ENCODE measurements around the gene CAPN2.

CAPN2 gene

GRCh38 chr1:223742856-223743517, 30.6 kb downstream of the CAPN2 start:
- Histone ChIP-seq H2AFZ (ENCODE audit: low read depth, low read length) (no peak overlapping the region), H3K9me3 (ENCODE audit: insufficient read depth, low read length) (no peaks in the 10 kb centered on the region), H3K79me2 (ENCODE audit: low read length) (no peaks in the 10 kb centered on the region), H4K20me1 (ENCODE audit: insufficient read depth, low read length) (no peaks in the 10 kb centered on the region), H3K36me3 (replicated peaks; ENCODE audit: low read depth, low read length) (no peaks in the 10 kb centered on the region), H3K4me3 (ENCODE audit: low read length) (no peak overlapping the region), H3K4me2 (ENCODE audit: low read length) (no peak overlapping the region), H3K27ac (ENCODE audit: low read length) (no peak overlapping the region), H3K4me1 (ENCODE audit: low read length) (0 out of 2 replicates have a peak, but pooled peaks cover under 1% of the 10 kb centered on the region), H3K9ac (ENCODE audit: low read length) (no peak overlapping the region), H3K27me3 (ENCODE audit: low read depth, low read length) (no peaks in the 10 kb centered on the region)
- TF ChIP-seq EZH2phosphoT487 (IDR thresholded peaks at IDR 0.05; ENCODE audit: low read depth) (no peak), CTCF (IDR thresholded peaks at IDR 0.05; ENCODE audit: low read depth, low read length) (no peak)

- no peak overlapping the region for H3K4me2 ChIP-seq (ENCODE audit: low read length)
- H3K4me3 ChIP-seq (ENCODE audit: low read length): no peak overlapping the region
- H3K9me3 ChIP-seq (ENCODE audit: insufficient read depth, low read length): no peaks in the 10 kb centered on the region
- H3K36me3 ChIP-seq (replicated peaks; ENCODE audit: low read depth, low read length): no peaks in the 10 kb centered on the region
- H3K27ac ChIP-seq (ENCODE audit: low read length): no peak overlapping the region
- no peak for TF ChIP-seq CTCF (IDR thresholded peaks at IDR 0.05; ENCODE audit: low read depth, low read length)
- no peak for TF ChIP-seq EZH2phosphoT487 (IDR thresholded peaks at IDR 0.05; ENCODE audit: low read depth)
- H3K4me1 ChIP-seq (ENCODE audit: low read length): peaks cover 11% of the 10 kb centered on the region; the same call in 1 of the 2 replicates
- H2AFZ ChIP-seq (ENCODE audit: low read depth, low read length): no peak overlapping the region
- H3K79me2 ChIP-seq (ENCODE audit: low read length): no peaks in the 10 kb centered on the region
- H4K20me1 ChIP-seq (ENCODE audit: insufficient read depth, low read length): no peaks in the 10 kb centered on the region
- no peak overlapping the region for H3K9ac ChIP-seq (ENCODE audit: low read length)
- H3K27me3 ChIP-seq (ENCODE audit: low read depth, low read length): no peaks in the 10 kb centered on the region
Observed at GRCh38 chr1:223745731-223746130, 33.4 kb downstream of the CAPN2 start.

- TF ChIP-seq CTCF (IDR thresholded peaks at IDR 0.05; ENCODE audit: low read depth, low read length) (no peak), EZH2phosphoT487 (IDR thresholded peaks at IDR 0.05; ENCODE audit: low read depth) (no peak)
- H3K9ac ChIP-seq (ENCODE audit: low read length): no peak overlapping the region
- no peak overlapping the region for H3K4me3 ChIP-seq (ENCODE audit: low read length)
- no peaks in the 10 kb centered on the region for H3K9me3 ChIP-seq (ENCODE audit: insufficient read depth, low read length)
- H2AFZ ChIP-seq (ENCODE audit: low read depth, low read length): no peak overlapping the region
- no peak overlapping the region for H3K27ac ChIP-seq (ENCODE audit: low read length)
- no peaks in the 10 kb centered on the region for H3K79me2 ChIP-seq (ENCODE audit: low read length)
- H3K36me3 ChIP-seq (replicated peaks; ENCODE audit: low read depth, low read length): no peaks in the 10 kb centered on the region
- no peak overlapping the region for H3K4me2 ChIP-seq (ENCODE audit: low read length)
- H4K20me1 ChIP-seq (ENCODE audit: insufficient read depth, low read length): no peaks in the 10 kb centered on the region
- H3K27me3 ChIP-seq (ENCODE audit: low read depth, low read length): no peaks in the 10 kb centered on the region
- peaks cover 11% of the 10 kb centered on the region; the same call in 1 of the 2 replicates for H3K4me1 ChIP-seq (ENCODE audit: low read length)
Observed at GRCh38 chr1:223747838-223748335, 35.5 kb downstream of the CAPN2 start.

- H3K36me3 ChIP-seq (replicated peaks; ENCODE audit: low read depth, low read length): no peaks in the 10 kb centered on the region
- H3K27me3 ChIP-seq (ENCODE audit: low read depth, low read length): no peaks in the 10 kb centered on the region
- no peak overlapping the region for H3K4me3 ChIP-seq (ENCODE audit: low read length)
- TF ChIP-seq CTCF (IDR thresholded peaks at IDR 0.05; ENCODE audit: low read depth, low read length) (no peak), EZH2phosphoT487 (IDR thresholded peaks at IDR 0.05; ENCODE audit: low read depth) (no peak)
- H3K9me3 ChIP-seq (ENCODE audit: insufficient read depth, low read length): no peaks in the 10 kb centered on the region
- no peak overlapping the region for H2AFZ ChIP-seq (ENCODE audit: low read depth, low read length)
- no peaks in the 10 kb centered on the region for H3K79me2 ChIP-seq (ENCODE audit: low read length)
- H3K4me2 ChIP-seq (ENCODE audit: low read length): peak overlapping the region; percentile 77; the same call in 1 of the 2 replicates
- no peak overlapping the region for H3K9ac ChIP-seq (ENCODE audit: low read length)
- H4K20me1 ChIP-seq (ENCODE audit: insufficient read depth, low read length): no peaks in the 10 kb centered on the region
- H3K4me1 ChIP-seq (ENCODE audit: low read length): peaks cover 11% of the 10 kb centered on the region; the same call in 1 of the 2 replicates
- no peak overlapping the region for H3K27ac ChIP-seq (ENCODE audit: low read length)
Observed at GRCh38 chr1:223748405-223748772, 36.0 kb downstream of the CAPN2 start.
